OCI-LY7 (cell line): ENCODE results near the gene DDIAS. TPM values are rescaled to one million over a fixed set of nuclear protein-coding genes. Genes with fewer than 3 reads are reported as not detected.

Experiments
- BruUV-seq: library from RNA; stranded (reverse); fragments of 400-500 nt; replicated peaks from 2 replicates; lab custom pipeline; 2021; lab: Mats Ljungman, UMichigan
- CTCF ChIA-PET: fragments of 300-600 bp; sonication (Branson Sonifier 250); formaldehyde crosslinking; loops from one replicate; lab custom pipeline; 2022; ENCODE audit warnings: antibody characterized with exemption; ENCODE audit not compliant: unreplicated experiment; lab: Charles Lee
- POLR2A ChIA-PET: fragments of 300-600 bp; sonication (Branson Sonifier 250); formaldehyde crosslinking; loops from one replicate; lab custom pipeline; 2022; ENCODE audit warnings: antibody characterized with exemption; lab: Charles Lee
- DNase-seq: peaks from one replicate; pipeline ENCODE4 v3.0.0-alpha.2; 2015; ENCODE audit warnings: low spot score
- H2AFZ ChIP-seq: fragments of 200-600 bp; sonication (generic), shearing (Covaris generic); 2 replicates; pipeline ENCODE4 v1.6.1; 2014; ENCODE audit warnings: mild to moderate bottlenecking, antibody characterized with exemption, low read length, moderate library complexity
- H3K27ac ChIP-seq: fragments of 200-600 bp; sonication (generic); 2 replicates; pipeline ENCODE4 v1.5.1; 2014; ENCODE audit warnings: mixed run types, low read depth, mild to moderate bottlenecking, moderate library complexity, low read length, inconsistent platforms; ENCODE audit not compliant: poor library complexity, severe bottlenecking
- H3K36me3 ChIP-seq: fragments of 200-600 bp; sonication (generic); 2 replicates; pipeline ENCODE4 v1.6.1; 2014; ENCODE audit warnings: mild to moderate bottlenecking, antibody characterized with exemption, low read length, moderate library complexity, mixed read lengths; ENCODE audit not compliant: insufficient read depth
- H3K4me1 ChIP-seq: fragments of 200-600 bp; sonication (generic); 2 replicates; pipeline ENCODE4 v1.5.1; 2014; ENCODE audit warnings: mild to moderate bottlenecking, low read length; ENCODE audit not compliant: insufficient read depth, poor library complexity, severe bottlenecking
- H3K4me2 ChIP-seq: fragments of 200-600 bp; sonication (generic); 2 replicates; pipeline ENCODE4 v1.6.1; 2014; ENCODE audit warnings: mild to moderate bottlenecking, low read length
- H3K4me3 ChIP-seq: fragments of 200-600 bp; sonication (generic); 2 replicates; pipeline ENCODE4 v1.5.1; 2014; ENCODE audit warnings: mild to moderate bottlenecking, low read depth, low read length; ENCODE audit not compliant: poor library complexity, severe bottlenecking
- H3K79me2 ChIP-seq: fragments of 200-600 bp; sonication (generic); 2 replicates; pipeline ENCODE4 v1.6.1; 2016; ENCODE audit warnings: low read depth, mild to moderate bottlenecking, low read length, moderate library complexity, mixed read lengths; ENCODE audit not compliant: insufficient read depth
- H3K9me2 ChIP-seq: fragments of 200-600 bp; sonication (generic); 2 replicates; pipeline ENCODE4 v1.6.1; 2016; ENCODE audit warnings: mild to moderate bottlenecking, low read length, mixed read lengths; ENCODE audit not compliant: insufficient read depth
- H3K9me3 ChIP-seq: fragments of 200-600 bp; sonication (generic); 2 replicates; pipeline ENCODE4 v1.6.1; 2014; ENCODE audit warnings: mild to moderate bottlenecking, mixed run types, low read length, mixed read lengths
- H4K20me1 ChIP-seq: fragments of 200-600 bp; sonication (generic); 2 replicates; pipeline ENCODE4 v1.6.1; 2014; ENCODE audit warnings: mild to moderate bottlenecking, antibody characterized with exemption, low read length, moderate library complexity, mixed read lengths; ENCODE audit not compliant: insufficient read depth
- EZH2phosphoT487 ChIP-seq: fragments of 200-600 bp; sonication (generic); IDR thresholded peaks from 2 replicates; pipeline ENCODE4 v1.6.1; 2018; ENCODE audit warnings: low read depth, borderline replicate concordance, mild to moderate bottlenecking, mixed run types, antibody characterized with exemption, low read length, moderate library complexity, mixed read lengths
- intact Hi-C: fragments of 100-400 bp; cut with micrococcal nuclease; formaldehyde crosslinking; loops from one replicate; pipeline ENCODE4 v1.10.0; 2022; ENCODE audit not compliant: unreplicated experiment
- total RNA-seq, 2 experiments: library from RNA; depleted of rRNA in 1 of 2; stranded (reverse); fragments of >200 nt in 1 of 2; shearing (Covaris generic) in 1 of 2; gene quantifications; 2 replicates each; pipeline ENCODE4 v1.2.3, GENCODE V29; 2014 to 2022
- TF ChIP-seq, protein P1 (sequence below): fragments of 200-600 bp; sonication (generic); conservative IDR thresholded peaks from 2 replicates; pipeline ENCODE4 v1.5.1; 2014; ENCODE audit warnings: mild to moderate bottlenecking, antibody characterized with exemption, low read length, moderate library complexity, mixed read lengths

DDIAS gene
- total RNA-seq, 2 experiments from 2014 or later: 16.7 to 23.1 TPM

DNA sequence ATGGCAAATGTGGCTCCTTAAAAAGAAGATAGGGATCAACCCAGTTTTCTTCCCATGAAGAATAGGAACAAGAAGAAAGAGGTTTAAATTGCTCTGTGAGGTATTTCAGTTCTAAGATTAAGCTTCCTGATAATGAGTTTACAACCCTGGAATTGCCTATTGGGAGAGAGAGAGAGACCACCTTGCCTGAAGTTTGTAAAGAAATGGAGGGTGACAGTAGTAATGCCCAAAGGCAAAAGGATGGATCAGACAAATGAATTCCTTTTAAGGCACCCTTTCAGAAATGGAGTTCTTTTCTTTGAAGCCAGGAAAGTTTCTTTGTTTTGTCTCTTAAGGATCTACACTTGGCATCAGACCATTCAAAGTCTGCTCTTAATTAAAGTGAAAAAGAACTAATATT, 74.3 kb downstream of the DDIAS start:
- H3K9me3 ChIP-seq: peaks cover 16% of the 10 kb centered on the region; the same call in 1 of the 2 replicates
- no peak for DNase-seq
- no peaks in the 10 kb centered on the region for H4K20me1 ChIP-seq
- H3K4me3 ChIP-seq: peak overlapping the region; percentile 0
- ChIA-PET CTCF (no interaction called here), POLR2A (interaction anchor here (0.6 to 2.7 kb wide), 11 partner anchors 11 to 186 kb away, joined by 3 to 8 read pairs (median 4); no protein-coding TSS in a partner anchor)
- H3K36me3 ChIP-seq: peaks cover 67% of the 10 kb centered on the region
- no peak for TF ChIP-seq EZH2phosphoT487
- TF ChIP-seq, protein P1, sequence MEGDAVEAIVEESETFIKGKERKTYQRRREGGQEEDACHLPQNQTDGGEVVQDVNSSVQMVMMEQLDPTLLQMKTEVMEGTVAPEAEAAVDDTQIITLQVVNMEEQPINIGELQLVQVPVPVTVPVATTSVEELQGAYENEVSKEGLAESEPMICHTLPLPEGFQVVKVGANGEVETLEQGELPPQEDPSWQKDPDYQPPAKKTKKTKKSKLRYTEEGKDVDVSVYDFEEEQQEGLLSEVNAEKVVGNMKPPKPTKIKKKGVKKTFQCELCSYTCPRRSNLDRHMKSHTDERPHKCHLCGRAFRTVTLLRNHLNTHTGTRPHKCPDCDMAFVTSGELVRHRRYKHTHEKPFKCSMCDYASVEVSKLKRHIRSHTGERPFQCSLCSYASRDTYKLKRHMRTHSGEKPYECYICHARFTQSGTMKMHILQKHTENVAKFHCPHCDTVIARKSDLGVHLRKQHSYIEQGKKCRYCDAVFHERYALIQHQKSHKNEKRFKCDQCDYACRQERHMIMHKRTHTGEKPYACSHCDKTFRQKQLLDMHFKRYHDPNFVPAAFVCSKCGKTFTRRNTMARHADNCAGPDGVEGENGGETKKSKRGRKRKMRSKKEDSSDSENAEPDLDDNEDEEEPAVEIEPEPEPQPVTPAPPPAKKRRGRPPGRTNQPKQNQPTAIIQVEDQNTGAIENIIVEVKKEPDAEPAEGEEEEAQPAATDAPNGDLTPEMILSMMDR: no peak
- peaks cover 43% of the 10 kb centered on the region; the same call in 1 of the 2 replicates for H3K79me2 ChIP-seq
- intact Hi-C loops: no loop called here
- no TSS peak for BruUV-seq
- H3K4me1 ChIP-seq: peaks cover 90% of the 10 kb centered on the region
- peak overlapping the region; percentile 36 for H3K4me2 ChIP-seq
- peak overlapping the region; percentile 98 for H3K27ac ChIP-seq
- H3K9me2 ChIP-seq: no peaks in the 10 kb centered on the region
- no peak overlapping the region; the same call in 1 of the 2 replicates for H2AFZ ChIP-seq

DNA sequence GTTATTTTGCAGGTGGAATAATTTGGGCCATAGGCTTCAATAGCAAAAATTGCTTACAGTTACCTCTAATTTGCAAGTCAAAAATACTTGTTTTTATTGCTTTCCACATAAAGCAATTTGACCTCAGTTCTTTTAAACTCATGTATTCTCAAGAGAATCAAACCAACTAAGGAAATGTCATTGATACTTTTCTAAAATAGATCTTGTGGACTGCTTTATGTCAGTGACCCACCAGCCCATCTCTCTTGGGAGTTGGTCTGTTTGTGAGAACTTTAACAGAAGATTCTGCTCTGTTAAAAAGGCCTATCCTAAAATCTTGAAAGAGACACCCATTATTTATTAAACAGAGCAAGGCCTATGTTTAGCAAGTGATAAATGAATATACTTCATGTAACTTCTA, 75.2 kb downstream of the DDIAS start:
- Histone ChIP-seq H3K4me1 (peaks cover 84% of the 10 kb centered on the region), H2AFZ (no peak overlapping the region), H3K27ac (peak overlapping the region; percentile 98), H3K79me2 (peaks cover 43% of the 10 kb centered on the region; the same call in 1 of the 2 replicates), H3K9me3 (peaks cover 10% of the 10 kb centered on the region; the same call in 1 of the 2 replicates), H4K20me1 (no peaks in the 10 kb centered on the region), H3K36me3 (peaks cover 71% of the 10 kb centered on the region), H3K4me2 (peak overlapping the region; percentile 36), H3K4me3 (peak overlapping the region; percentile 0), H3K9me2 (no peaks in the 10 kb centered on the region)
- peak; percentile 52 for DNase-seq
- intact Hi-C loops: no loop called here
- CTCF ChIA-PET: no interaction called here
- no TSS peak for BruUV-seq
- POLR2A ChIA-PET: interaction anchor here (0.5 to 1.0 kb wide), 3 partner anchors 11 to 22 kb away, joined by 3 to 4 read pairs (median 3); no protein-coding TSS in a partner anchor
- TF ChIP-seq, protein P1: no peak
- no peak for TF ChIP-seq EZH2phosphoT487

DNA sequence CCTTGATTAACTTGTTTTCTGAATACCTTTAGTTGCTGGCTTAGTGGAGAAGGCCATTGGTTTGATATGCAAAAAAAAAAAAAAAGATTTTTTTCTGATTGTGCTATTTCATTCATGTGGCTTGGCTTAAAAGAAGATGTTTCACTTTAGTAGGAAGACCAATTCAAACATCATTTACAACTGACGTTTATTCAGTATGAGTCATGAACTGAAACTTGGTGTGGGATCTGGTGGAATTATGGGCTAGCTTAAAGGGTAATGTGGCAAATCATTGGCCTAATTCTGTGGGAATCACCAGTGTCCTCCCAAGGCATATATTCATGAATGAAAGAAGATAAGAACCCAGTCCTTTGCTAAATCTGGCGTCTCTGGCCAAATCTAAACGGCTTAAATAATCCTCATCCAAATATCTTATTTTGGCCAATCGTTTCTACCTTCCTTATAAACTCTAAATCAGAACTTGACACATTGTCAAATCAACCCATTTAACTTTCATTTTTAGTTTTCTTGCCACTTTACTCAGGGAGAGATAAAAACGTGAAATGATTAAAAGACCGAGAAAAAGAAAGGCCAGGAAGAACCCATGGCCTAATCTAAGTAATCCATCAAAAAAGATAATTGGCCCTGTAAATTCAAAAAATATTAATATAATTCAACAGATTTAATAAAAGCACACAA, 77.0 kb downstream of the DDIAS start:
- intact Hi-C loops: no loop called here
- Histone ChIP-seq H2AFZ (no peak overlapping the region), H3K4me2 (no peak overlapping the region), H3K4me3 (no peak overlapping the region), H3K9me3 (no peaks in the 10 kb centered on the region; the same call in 1 of the 2 replicates), H3K9me2 (no peaks in the 10 kb centered on the region), H3K4me1 (peaks cover 66% of the 10 kb centered on the region), H3K36me3 (peaks cover 70% of the 10 kb centered on the region), H3K79me2 (peaks cover 30% of the 10 kb centered on the region; the same call in 1 of the 2 replicates), H3K27ac (no peak overlapping the region), H4K20me1 (no peaks in the 10 kb centered on the region)
- DNase-seq: no peak
- BruUV-seq: no TSS peak
- ChIA-PET POLR2A (interaction anchor here (0.7 kb wide), 1 partner anchor 92 kb away, joined by 4 read pairs; no protein-coding TSS in a partner anchor), CTCF (no interaction called here)
- TF ChIP-seq, protein P1: no peak
- TF ChIP-seq EZH2phosphoT487: no peak
